IMR-90 (cell line): ENCODE results near the gene MSI2. TPM values are rescaled to one million over a fixed set of nuclear protein-coding genes. Genes with fewer than 3 reads are reported as not detected.

Experiments
- ATAC-seq: fragments of 200-7000 bp; cut with Tn5 transposase; 2 replicates; pipeline ENCODE4 v1.9.1; 2020; ENCODE audit warnings: low read depth, mild to moderate bottlenecking, moderate library complexity
- BruUV-seq: library from RNA; stranded (reverse); fragments of 400-500 nt; replicated peaks from 2 replicates; lab custom pipeline; 2021; lab: Mats Ljungman, UMichigan
- CTCF ChIA-PET: fragments of 300-600 bp; formaldehyde crosslinking; extraction: SDS; loops from one replicate; lab custom pipeline; 2021; ENCODE audit warnings: antibody characterized with exemption; lab: Yijun Ruan, JAX
- POLR2A ChIA-PET: fragments of 300-600 bp; sonication (Branson Sonifier 250); formaldehyde crosslinking; loops from one replicate; lab custom pipeline; 2022; ENCODE audit warnings: antibody characterized with exemption; ENCODE audit not compliant: unreplicated experiment; lab: Charles Lee
- DNase-seq: peaks from one replicate; pipeline ENCODE4 v3.0.0; 2013
- H2AFZ ChIP-seq: replicated peaks from 2 replicates; pipeline ENCODE3; 2013; ENCODE audit warnings: low read length, mild to moderate bottlenecking; ENCODE audit not compliant: poor library complexity
- H2AK5ac ChIP-seq: 2 replicates; pipeline ENCODE4 v1.6.1; 2013; ENCODE audit warnings: low read depth, low read length, inconsistent platforms
- H2AK9ac ChIP-seq: replicated peaks from 2 replicates; pipeline ENCODE3; 2013; ENCODE audit warnings: mild to moderate bottlenecking, low read depth, low read length, moderate library complexity; ENCODE audit not compliant: poor library complexity
- H2BK120ac ChIP-seq: 2 replicates; pipeline ENCODE4 v1.6.1; 2013; ENCODE audit warnings: low read depth, low read length, inconsistent platforms
- H2BK15ac ChIP-seq: 3 replicates; pipeline ENCODE4 v1.6.1; 2013; ENCODE audit warnings: low read depth, low read length, inconsistent platforms
- H2BK20ac ChIP-seq: 2 replicates; pipeline ENCODE4 v1.6.1; 2013; ENCODE audit warnings: low read depth, mild to moderate bottlenecking, inconsistent platforms, low read length, moderate library complexity
- H2BK5ac ChIP-seq: 2 replicates; pipeline ENCODE4 v1.6.1; 2013; ENCODE audit warnings: mild to moderate bottlenecking, low read depth, low read length, inconsistent platforms; ENCODE audit not compliant: poor library complexity, severe bottlenecking
- H3K14ac ChIP-seq: replicated peaks from 2 replicates; pipeline ENCODE4 v1.6.1; 2013; ENCODE audit warnings: low read depth, low read length, inconsistent platforms
- H3K18ac ChIP-seq: 2 replicates; pipeline ENCODE4 v1.6.1; 2013; ENCODE audit warnings: low read depth, low read length, control low read depth
- H3K23ac ChIP-seq: 2 replicates; pipeline ENCODE4 v1.6.1; 2013; ENCODE audit warnings: low read depth, low read length, inconsistent platforms
- H3K27ac ChIP-seq: 2 replicates; pipeline ENCODE4 v1.5.1; 2013; ENCODE audit warnings: mild to moderate bottlenecking, control low read depth, low read length; ENCODE audit not compliant: insufficient read depth
- H3K27me3 ChIP-seq: 2 replicates; pipeline ENCODE4 v1.6.1; 2013; ENCODE audit warnings: low read length; ENCODE audit not compliant: control insufficient read depth, insufficient read depth
- H3K36me3 ChIP-seq: 2 replicates; pipeline ENCODE4 v1.6.1; 2013; ENCODE audit warnings: low read length, mixed read lengths; ENCODE audit not compliant: control insufficient read depth, insufficient read depth
- H3K4ac ChIP-seq: 2 replicates; pipeline ENCODE4 v1.6.1; 2013; ENCODE audit warnings: low read depth, low read length, inconsistent platforms
- H3K4me1 ChIP-seq: 2 replicates; pipeline ENCODE4 v1.6.1; 2013; ENCODE audit warnings: low read length, mixed read lengths; ENCODE audit not compliant: control insufficient read depth, insufficient read depth
- H3K4me2 ChIP-seq: 2 replicates; pipeline ENCODE4 v1.6.1; 2013; ENCODE audit warnings: low read depth, mild to moderate bottlenecking, control low read depth, low read length, moderate library complexity
- H3K4me3 ChIP-seq: 2 replicates; pipeline ENCODE4 v1.5.1; 2013; ENCODE audit warnings: low read depth, mild to moderate bottlenecking, control low read depth, low read length, moderate library complexity; ENCODE audit not compliant: insufficient read depth
- H3K56ac ChIP-seq: 2 replicates; pipeline ENCODE4 v1.6.1; 2013; ENCODE audit warnings: low read length, inconsistent platforms; ENCODE audit not compliant: insufficient read depth; ENCODE audit errors: extremely low read depth
- H3K79me1 ChIP-seq, 2 experiments: 2 replicates each; pipeline ENCODE4 v1.6.1; 2013; ENCODE audit warnings: low read length in 2 of 2, inconsistent platforms in 1 of 2, low read depth in 1 of 2
- H3K9ac ChIP-seq: 2 replicates; pipeline ENCODE4 v1.6.1; 2013; ENCODE audit warnings: low read depth, low read length, control low read depth
- H3K9me1 ChIP-seq: 2 replicates; pipeline ENCODE4 v1.6.1; 2013; ENCODE audit warnings: low read length, inconsistent platforms; ENCODE audit not compliant: insufficient read depth
- H3K9me3 ChIP-seq: 2 replicates; pipeline ENCODE4 v1.6.1; 2013; ENCODE audit warnings: low read length; ENCODE audit not compliant: control insufficient read depth, insufficient read depth
- H4K20me1 ChIP-seq: 2 replicates; pipeline ENCODE4 v1.6.1; 2013; ENCODE audit warnings: low read length, inconsistent platforms; ENCODE audit not compliant: insufficient read depth
- H4K5ac ChIP-seq: 2 replicates; pipeline ENCODE4 v1.6.1; 2013; ENCODE audit warnings: mild to moderate bottlenecking, low read depth, low read length, control low read depth
- H4K8ac ChIP-seq, 2 experiments: 2 replicates each; pipeline ENCODE4 v1.6.1; 2013; ENCODE audit warnings: low read depth in 2 of 2, low read length in 2 of 2, control low read depth in 1 of 2, inconsistent platforms in 1 of 2
- H4K91ac ChIP-seq: 2 replicates; pipeline ENCODE4 v1.6.1; 2013; ENCODE audit warnings: low read depth, low read length, inconsistent platforms; ENCODE audit not compliant: insufficient read depth
- MXI1 ChIP-seq: IDR thresholded peaks from 2 replicates; pipeline ENCODE4 v1.6.1; 2012; ENCODE audit warnings: low read depth, mild to moderate bottlenecking, low read length, moderate library complexity, borderline replicate concordance
- RAD21 ChIP-seq: IDR thresholded peaks from 2 replicates; pipeline ENCODE4 v1.6.1; 2012; ENCODE audit warnings: low read length, improper control_type of control experiment
- RFX5 ChIP-seq: IDR thresholded peaks from 2 replicates; pipeline ENCODE4 v1.8.0; 2012; ENCODE audit warnings: low read depth, mild to moderate bottlenecking, low read length, moderate library complexity
- WGBS, 2 experiments: methylation state at CpG; one replicate each; pipeline versions ENCODE4 v1.1.5 to v1.1.7; 2013; ENCODE audit warnings: missing lambda C conversion rate in 2 of 2; ENCODE audit not compliant: insufficient read length in 1 of 2; ENCODE audit errors: extremely low coverage in 2 of 2; 5-methylcytosine and 5-hydroxymethylcytosine counted together
- dilution Hi-C: fragments of 300-500 bp; cut with HindIII; formaldehyde crosslinking; loops from one replicate; pipeline ENCODE4 v1.14.3; 2018; ENCODE audit warnings: low sequenced_read_pairs; ENCODE audit not compliant: unreplicated experiment
- in situ Hi-C: fragments of 300-500 bp; cut with MboI; formaldehyde crosslinking; loops from 3 replicates; pipeline ENCODE4 v1.14.3; 2019; ENCODE audit warnings: low sequenced_read_pairs, inconsistent platforms, mixed read lengths
- intact Hi-C: fragments of 100-400 bp; cut with micrococcal nuclease; formaldehyde crosslinking; loops from 2 replicates; pipeline ENCODE4 v1.10.0; 2022
- polyA plus RNA-seq, 3 experiments: library from polyadenylated mRNA; depleted of rRNA; stranded (reverse); fragments of >200 nt; gene quantifications; 2 replicates each; pipeline ENCODE4 v1.2.3, GENCODE V29; 2012; ENCODE audit warnings: low replicate concordance in 1 of 3
- total RNA-seq: library from RNA; depleted of rRNA; stranded (reverse); fragments of >200 nt; gene quantifications from 2 replicates; pipeline ENCODE4 v1.2.3, GENCODE V29; 2012
- TF ChIP-seq, protein P1 (sequence below): fragments of 150-350 bp; IDR thresholded peaks from 2 replicates; pipeline ENCODE4 v1.6.1; 2017; ENCODE audit warnings: mild to moderate bottlenecking, antibody characterized with exemption, low read length, low read depth

MSI2 gene
- total and polyA plus RNA-seq, 2 of the 4 experiments (the other 2 are of a cell fraction) = 13.0 to 16.0 TPM

GRCh38 chr17:57357392-57357784 lies 101.1 kb downstream of the MSI2 start:
- TF ChIP-seq RAD21 (no peak), MXI1 (no peak), RFX5 (no peak)
- TF ChIP-seq, protein P1, sequence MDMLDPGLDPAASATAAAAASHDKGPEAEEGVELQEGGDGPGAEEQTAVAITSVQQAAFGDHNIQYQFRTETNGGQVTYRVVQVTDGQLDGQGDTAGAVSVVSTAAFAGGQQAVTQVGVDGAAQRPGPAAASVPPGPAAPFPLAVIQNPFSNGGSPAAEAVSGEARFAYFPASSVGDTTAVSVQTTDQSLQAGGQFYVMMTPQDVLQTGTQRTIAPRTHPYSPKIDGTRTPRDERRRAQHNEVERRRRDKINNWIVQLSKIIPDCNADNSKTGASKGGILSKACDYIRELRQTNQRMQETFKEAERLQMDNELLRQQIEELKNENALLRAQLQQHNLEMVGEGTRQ = no peak
- ATAC-seq (no peak), DNase-seq (no peak)
- Histone ChIP-seq H3K4me1 (no peaks in the 10 kb centered on the region; the same call in 1 of the 2 replicates), H3K27ac (no peak overlapping the region), H4K5ac (no peak overlapping the region), H3K9ac (no peak overlapping the region), H3K14ac (no peak overlapping the region), H2BK20ac (no peak overlapping the region), H3K9me3 (no peaks in the 10 kb centered on the region), H2AK5ac (no peak overlapping the region), H4K91ac (no peak overlapping the region), H3K4me2 (no peak overlapping the region), H3K23ac (no peak overlapping the region), H4K8ac (no peak overlapping the region), H3K56ac (no peak overlapping the region), H3K27me3 (no peaks in the 10 kb centered on the region), H3K9me1 (no peaks in the 10 kb centered on the region; the same call in 1 of the 2 replicates), H2BK5ac (no peak overlapping the region), H3K4ac (no peak overlapping the region), H3K4me3 (no peak overlapping the region), H2BK15ac (no peak overlapping the region), H3K36me3 (no peaks in the 10 kb centered on the region; the same call in 1 of the 2 replicates), H2BK120ac (no peak overlapping the region), H3K18ac (no peak overlapping the region), H2AFZ (no peak overlapping the region), H2AK9ac (no peak overlapping the region), H3K79me1 (peaks cover 0 to 4% of the 10 kb centered on the region in 2 experiments; a peak in 3 of 4 replicates), H4K20me1 (no peaks in the 10 kb centered on the region; the same call in 1 of the 2 replicates)
- BruUV-seq = no TSS peak
- intact Hi-C loops (no loop called here), in situ Hi-C loops (no loop called here), dilution Hi-C loops (no loop called here)
- ChIA-PET CTCF (no interaction called here), POLR2A (no interaction called here)
- 87% methylated on average over 3 of the region's 11 CpGs; no CpG with 5 or more reads in 1 of the 2 experiments for WGBS, 2 experiments
